ENCODE data around the gene ENG.
A peak's percentile ranks its signal among the peaks of the same experiment; 100 is the strongest.

ENG gene

DNA sequence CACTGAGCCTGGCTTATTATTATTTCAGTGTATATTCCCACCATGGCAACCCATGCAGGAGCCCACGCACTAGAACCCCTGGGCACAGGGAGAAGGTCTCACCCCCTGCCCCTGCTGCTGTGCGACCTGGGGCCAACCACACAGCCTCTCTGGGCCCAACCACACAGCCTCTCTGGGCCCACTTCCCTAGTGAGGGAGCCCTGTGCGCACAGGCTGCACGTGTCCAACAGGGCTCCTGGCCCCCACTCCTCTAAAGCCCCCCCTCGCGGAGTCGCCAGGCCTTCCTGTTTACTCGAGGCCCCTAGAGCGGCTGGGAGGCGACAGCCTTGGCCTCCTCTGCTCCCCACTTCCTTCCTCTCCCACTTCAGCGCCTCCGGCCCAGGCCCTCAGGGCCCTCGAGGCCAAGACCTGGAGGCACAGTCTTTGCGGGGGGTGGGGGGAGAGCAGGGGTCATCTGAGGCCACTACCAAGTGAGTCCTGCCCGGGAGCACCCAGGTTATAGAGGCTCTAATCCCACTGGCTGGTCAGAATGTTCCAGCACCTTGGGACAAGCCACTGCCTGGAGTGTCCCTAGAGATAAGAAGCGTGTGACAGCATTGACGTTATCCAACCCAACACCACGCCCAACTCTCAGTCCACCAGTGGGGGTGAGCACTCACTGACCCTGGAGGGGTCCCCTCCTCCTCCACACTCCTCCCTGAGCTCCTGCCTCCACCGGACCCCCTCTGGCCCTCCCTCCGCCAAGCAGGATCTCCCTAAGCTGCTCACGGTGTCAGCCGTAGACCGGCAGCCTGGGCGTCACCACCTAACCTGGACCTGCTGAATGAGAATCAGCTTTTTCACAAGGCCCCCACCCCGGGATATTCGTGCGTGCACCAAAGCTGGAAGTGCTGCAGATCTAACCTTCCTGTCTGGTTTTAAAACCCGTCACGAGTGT lies 7.9 kb upstream of the ENG start:
- Histone ChIP-seq H3K27ac (ENCODE audit: low read depth, low read length, severe bottlenecking) (peak overlapping the region; percentile 33), H3K9me3 (ENCODE audit: control insufficient read depth, low read length) (no peaks in the 10 kb centered on the region), H3K36me3 (ENCODE audit: control insufficient read depth, insufficient read depth, low read length) (peaks cover 2% of the 10 kb centered on the region), H3K4me3 (ENCODE audit: extremely low read depth, insufficient read depth, low read length, poor library complexity, severe bottlenecking) (no peak overlapping the region), H3K4me1 (ENCODE audit: control insufficient read depth, insufficient read depth, low read length, poor library complexity, severe bottlenecking) (peaks cover 17% of the 10 kb centered on the region)
- WGBS, 2 experiments (ENCODE audit: insufficient coverage in 2 of 2): 78 to 82% methylated on average over 17 to 24 of the region's 29 CpGs

DNA sequence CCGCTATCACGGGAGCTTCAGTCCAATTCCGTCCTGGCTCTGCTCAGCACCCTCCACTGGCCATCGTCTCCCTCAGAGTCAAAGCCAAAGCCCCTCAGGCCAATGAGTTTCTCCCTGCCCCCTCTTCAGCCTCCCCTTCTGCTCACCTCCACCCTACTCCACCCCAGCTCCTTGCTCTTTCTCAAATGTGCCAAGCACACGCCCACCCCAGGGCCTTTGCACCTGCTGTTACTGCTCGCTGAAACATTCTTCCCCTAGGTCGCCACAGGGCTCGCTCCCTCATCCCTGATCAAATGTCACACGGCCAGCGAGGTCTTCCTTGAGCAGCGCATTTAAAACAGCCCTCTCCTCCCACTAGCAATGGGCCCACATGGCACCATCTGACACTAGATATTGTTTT lies 6.3 kb upstream of the ENG start:
- Histone ChIP-seq H3K9me3 (ENCODE audit: control insufficient read depth, low read length) (no peaks in the 10 kb centered on the region), H3K4me1 (ENCODE audit: control insufficient read depth, insufficient read depth, low read length, poor library complexity, severe bottlenecking) (peaks cover 17% of the 10 kb centered on the region), H3K27ac (ENCODE audit: low read depth, low read length, severe bottlenecking) (no peak overlapping the region), H3K4me3 (ENCODE audit: extremely low read depth, insufficient read depth, low read length, poor library complexity, severe bottlenecking) (no peak overlapping the region), H3K36me3 (ENCODE audit: control insufficient read depth, insufficient read depth, low read length) (no peaks in the 10 kb centered on the region)
- 98 to 99% methylated on average over 10 of the region's 11 CpGs for WGBS, 2 experiments (ENCODE audit: insufficient coverage in 2 of 2)

DNA sequence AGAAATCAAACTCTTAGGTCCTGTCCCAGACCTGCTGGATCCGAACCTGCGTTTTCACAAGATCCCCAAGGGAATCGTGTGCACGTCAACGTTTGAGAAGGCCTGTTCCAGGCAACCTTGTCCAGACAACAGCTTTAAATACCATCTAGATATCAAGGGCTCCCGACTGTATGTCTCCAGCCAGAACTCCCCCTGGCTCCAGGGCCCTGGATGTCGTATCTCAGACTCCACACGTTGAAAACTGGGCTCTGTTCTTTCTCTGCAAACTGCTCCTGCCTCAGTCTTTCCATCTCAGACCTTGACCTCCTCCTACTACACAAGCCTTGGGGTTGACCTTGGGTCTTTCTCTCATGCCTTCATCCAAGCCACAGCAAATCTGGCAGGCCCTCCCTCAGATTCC lies 5.8 kb upstream of the ENG start:
- 82 to 87% methylated on average over 8 of the region's 8 CpGs for WGBS, 2 experiments (ENCODE audit: insufficient coverage in 2 of 2)
- peaks cover 20% of the 10 kb centered on the region for H3K4me1 ChIP-seq (ENCODE audit: control insufficient read depth, insufficient read depth, low read length, poor library complexity, severe bottlenecking)
- no peak overlapping the region for H3K27ac ChIP-seq (ENCODE audit: low read depth, low read length, severe bottlenecking)
- H3K9me3 ChIP-seq (ENCODE audit: control insufficient read depth, low read length): no peaks in the 10 kb centered on the region
- H3K36me3 ChIP-seq (ENCODE audit: control insufficient read depth, insufficient read depth, low read length): no peaks in the 10 kb centered on the region
- no peak overlapping the region for H3K4me3 ChIP-seq (ENCODE audit: extremely low read depth, insufficient read depth, low read length, poor library complexity, severe bottlenecking)

DNA sequence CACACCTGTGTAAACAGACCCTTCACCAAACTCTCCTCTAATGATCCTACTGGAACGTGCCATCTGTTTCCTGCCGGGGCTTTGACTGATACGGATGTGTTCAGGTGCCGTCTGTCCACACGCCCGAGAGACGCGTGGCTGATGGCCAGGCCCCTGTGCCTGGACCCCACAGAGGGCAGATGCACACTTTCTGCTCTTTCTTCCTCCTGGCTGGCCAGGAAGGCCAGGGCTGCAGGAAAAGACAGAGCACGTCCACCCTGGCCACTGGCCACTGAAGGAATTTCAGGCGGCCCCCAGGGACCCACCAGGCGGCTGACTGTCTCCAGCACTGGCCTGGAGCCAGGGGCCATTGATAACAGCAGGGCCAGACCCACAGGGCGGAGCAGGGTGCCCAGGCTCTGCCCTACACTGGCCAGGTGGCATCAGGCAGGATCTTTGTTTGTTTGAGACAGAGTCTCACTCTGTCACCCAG lies 3.6 kb upstream of the ENG start:
- Histone ChIP-seq H3K9me3 (ENCODE audit: control insufficient read depth, low read length) (no peaks in the 10 kb centered on the region), H3K36me3 (ENCODE audit: control insufficient read depth, insufficient read depth, low read length) (no peaks in the 10 kb centered on the region), H3K27ac (ENCODE audit: low read depth, low read length, severe bottlenecking) (no peak overlapping the region), H3K4me1 (ENCODE audit: control insufficient read depth, insufficient read depth, low read length, poor library complexity, severe bottlenecking) (peaks cover 30% of the 10 kb centered on the region), H3K4me3 (ENCODE audit: extremely low read depth, insufficient read depth, low read length, poor library complexity, severe bottlenecking) (no peak overlapping the region)
- WGBS, 2 experiments (ENCODE audit: insufficient coverage in 2 of 2): 91 to 96% methylated on average over 12 of the region's 12 CpGs

DNA sequence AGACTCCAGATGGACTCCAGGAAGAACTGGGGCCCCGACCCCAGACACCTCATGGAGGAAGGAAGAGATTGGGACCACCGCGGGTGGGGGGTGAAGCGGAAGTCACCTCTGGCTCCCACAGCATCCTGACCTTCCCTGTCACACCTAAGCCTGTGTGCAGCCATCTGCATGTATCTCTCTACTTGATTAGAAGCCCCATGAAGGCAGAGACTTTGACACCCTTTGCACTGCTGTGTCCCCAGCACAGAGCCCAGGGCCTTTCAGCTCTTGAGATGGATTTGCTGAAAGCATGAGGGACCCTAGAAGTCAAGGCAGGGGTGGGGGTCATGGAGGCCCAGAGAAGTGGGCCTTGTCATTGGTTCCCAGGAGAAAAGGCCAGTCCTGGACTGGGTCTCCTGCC lies 2.8 kb upstream of the ENG start:
- no peaks in the 10 kb centered on the region for H3K36me3 ChIP-seq (ENCODE audit: control insufficient read depth, insufficient read depth, low read length)
- 81 to 92% methylated on average over 3 to 4 of the region's 4 CpGs for WGBS, 2 experiments (ENCODE audit: insufficient coverage in 2 of 2)
- no peak overlapping the region for H3K27ac ChIP-seq (ENCODE audit: low read depth, low read length, severe bottlenecking)
- H3K4me1 ChIP-seq (ENCODE audit: control insufficient read depth, insufficient read depth, low read length, poor library complexity, severe bottlenecking): peaks cover 23% of the 10 kb centered on the region
- H3K4me3 ChIP-seq (ENCODE audit: extremely low read depth, insufficient read depth, low read length, poor library complexity, severe bottlenecking): no peak overlapping the region
- H3K9me3 ChIP-seq (ENCODE audit: control insufficient read depth, low read length): no peaks in the 10 kb centered on the region

DNA sequence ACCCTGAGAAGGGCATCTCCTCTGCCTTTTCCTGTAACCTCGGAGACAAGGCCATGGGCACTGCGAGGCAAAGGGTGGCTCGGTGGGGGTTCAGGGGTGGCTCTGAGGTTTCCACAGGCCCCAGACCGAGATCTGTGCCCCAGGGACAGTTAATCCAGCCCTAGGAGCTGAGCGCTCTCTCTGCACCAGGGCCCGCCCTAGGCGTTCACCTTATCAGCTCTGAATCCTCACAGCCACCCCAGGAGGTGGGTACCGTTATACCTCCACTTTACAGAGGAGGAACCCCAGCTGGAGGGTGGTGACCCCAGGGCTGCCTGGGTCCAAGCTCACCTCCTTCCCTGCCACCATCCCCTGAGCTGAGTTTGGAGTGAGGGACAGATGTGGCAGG lies 2.3 kb upstream of the ENG start:
- 91 to 96% methylated on average over 6 to 8 of the region's 8 CpGs for WGBS, 2 experiments (ENCODE audit: insufficient coverage in 2 of 2)
- Histone ChIP-seq H3K9me3 (ENCODE audit: control insufficient read depth, low read length) (no peaks in the 10 kb centered on the region), H3K4me3 (ENCODE audit: extremely low read depth, insufficient read depth, low read length, poor library complexity, severe bottlenecking) (no peak overlapping the region), H3K36me3 (ENCODE audit: control insufficient read depth, insufficient read depth, low read length) (no peaks in the 10 kb centered on the region), H3K27ac (ENCODE audit: low read depth, low read length, severe bottlenecking) (no peak overlapping the region), H3K4me1 (ENCODE audit: control insufficient read depth, insufficient read depth, low read length, poor library complexity, severe bottlenecking) (peaks cover 18% of the 10 kb centered on the region)

DNA sequence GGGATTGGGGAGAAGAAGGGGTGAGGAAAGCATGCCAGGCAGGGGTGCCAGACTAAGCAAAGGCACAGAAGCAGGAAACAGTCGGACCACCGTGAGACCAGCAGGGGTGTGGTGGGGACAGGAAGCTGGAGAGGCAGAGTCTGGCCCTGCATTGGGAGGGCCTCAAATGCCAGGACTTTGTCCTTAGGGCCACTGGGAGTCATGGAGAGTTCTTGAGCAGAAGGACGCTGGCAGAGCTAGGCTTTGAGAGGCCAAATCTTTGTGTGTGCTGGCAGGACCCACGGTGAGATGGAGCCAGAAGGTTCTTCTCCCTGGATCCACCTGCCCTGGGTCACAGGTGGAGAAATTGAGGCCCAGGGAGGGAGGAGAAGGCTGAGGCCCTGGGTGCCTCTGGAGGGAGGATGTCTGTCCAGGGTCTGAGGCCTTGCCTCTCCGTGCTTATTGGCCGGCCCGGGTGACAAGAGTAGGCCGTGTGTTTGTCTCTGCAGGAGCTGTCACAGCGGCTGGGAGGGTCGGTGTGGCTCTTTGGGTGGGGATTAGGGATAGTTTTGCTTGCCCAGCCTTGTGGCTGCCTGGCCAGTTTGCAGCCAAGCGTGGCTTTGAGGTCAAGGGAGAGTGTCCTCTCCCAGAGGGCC lies 1.8 kb upstream of the ENG start:
- 73 to 86% methylated on average over 5 to 9 of the region's 11 CpGs for WGBS, 2 experiments (ENCODE audit: insufficient coverage in 2 of 2)
- no peaks in the 10 kb centered on the region for H3K9me3 ChIP-seq (ENCODE audit: control insufficient read depth, low read length)
- H3K4me1 ChIP-seq (ENCODE audit: control insufficient read depth, insufficient read depth, low read length, poor library complexity, severe bottlenecking): peaks cover 18% of the 10 kb centered on the region
- peaks cover under 1% of the 10 kb centered on the region for H3K36me3 ChIP-seq (ENCODE audit: control insufficient read depth, insufficient read depth, low read length)
- H3K4me3 ChIP-seq (ENCODE audit: extremely low read depth, insufficient read depth, low read length, poor library complexity, severe bottlenecking): no peak overlapping the region
- no peak overlapping the region for H3K27ac ChIP-seq (ENCODE audit: low read depth, low read length, severe bottlenecking)

DNA sequence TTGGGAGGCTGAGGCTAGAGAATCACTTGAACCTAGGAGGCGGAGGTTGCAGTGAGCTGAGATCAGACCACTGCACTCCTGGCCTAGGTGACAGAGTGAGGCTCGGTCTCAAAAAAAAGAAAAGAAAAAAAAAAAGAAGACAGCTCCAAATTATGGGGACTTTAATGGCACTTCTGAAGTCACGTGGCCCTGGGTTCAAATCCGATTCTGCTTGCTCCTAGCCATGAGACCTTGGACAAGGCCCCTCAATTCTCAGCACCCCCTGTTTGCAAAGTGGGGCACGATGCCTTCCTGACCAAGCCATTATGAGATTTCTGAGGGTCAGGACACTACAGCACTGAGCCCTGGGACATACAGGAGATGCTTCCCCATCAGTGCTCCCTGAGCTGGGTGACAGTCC lies 1.1 kb upstream of the ENG start:
- Histone ChIP-seq H3K4me1 (ENCODE audit: control insufficient read depth, insufficient read depth, low read length, poor library complexity, severe bottlenecking) (peaks cover 18% of the 10 kb centered on the region), H3K4me3 (ENCODE audit: extremely low read depth, insufficient read depth, low read length, poor library complexity, severe bottlenecking) (no peak overlapping the region), H3K27ac (ENCODE audit: low read depth, low read length, severe bottlenecking) (no peak overlapping the region), H3K36me3 (ENCODE audit: control insufficient read depth, insufficient read depth, low read length) (peaks cover 8% of the 10 kb centered on the region), H3K9me3 (ENCODE audit: control insufficient read depth, low read length) (peaks cover 3% of the 10 kb centered on the region)
- WGBS, 2 experiments (ENCODE audit: insufficient coverage in 2 of 2): 98 to 100% methylated on average over 5 of the region's 5 CpGs

DNA sequence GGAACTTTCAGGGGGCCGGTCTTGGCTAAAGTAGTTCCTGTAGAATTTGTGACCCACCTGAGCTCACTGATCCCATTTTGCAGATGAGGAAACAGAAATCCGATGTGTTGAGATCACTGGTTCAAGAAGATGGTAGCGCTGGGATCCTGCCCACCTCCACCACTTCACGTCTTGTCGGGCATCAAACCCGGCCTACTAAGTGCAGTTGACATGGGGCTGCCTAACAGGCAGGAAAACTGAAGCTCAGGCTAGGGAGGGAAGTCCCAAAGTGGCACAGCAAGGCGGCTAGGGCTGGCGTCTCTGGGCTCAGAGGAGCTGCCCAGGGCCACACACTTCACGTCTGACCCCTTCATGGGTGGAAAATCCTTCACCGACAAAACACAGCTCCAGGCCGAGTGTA lies 502 bp upstream of the ENG start:
- Histone ChIP-seq H3K4me1 (ENCODE audit: control insufficient read depth, insufficient read depth, low read length, poor library complexity, severe bottlenecking) (peaks cover 18% of the 10 kb centered on the region), H3K27ac (ENCODE audit: low read depth, low read length, severe bottlenecking) (no peak overlapping the region), H3K36me3 (ENCODE audit: control insufficient read depth, insufficient read depth, low read length) (peaks cover 12% of the 10 kb centered on the region), H3K9me3 (ENCODE audit: control insufficient read depth, low read length) (peaks cover 9% of the 10 kb centered on the region), H3K4me3 (ENCODE audit: extremely low read depth, insufficient read depth, low read length, poor library complexity, severe bottlenecking) (no peak overlapping the region)
- WGBS, 2 experiments (ENCODE audit: insufficient coverage in 2 of 2): 91 to 97% methylated on average over 11 of the region's 11 CpGs

DNA sequence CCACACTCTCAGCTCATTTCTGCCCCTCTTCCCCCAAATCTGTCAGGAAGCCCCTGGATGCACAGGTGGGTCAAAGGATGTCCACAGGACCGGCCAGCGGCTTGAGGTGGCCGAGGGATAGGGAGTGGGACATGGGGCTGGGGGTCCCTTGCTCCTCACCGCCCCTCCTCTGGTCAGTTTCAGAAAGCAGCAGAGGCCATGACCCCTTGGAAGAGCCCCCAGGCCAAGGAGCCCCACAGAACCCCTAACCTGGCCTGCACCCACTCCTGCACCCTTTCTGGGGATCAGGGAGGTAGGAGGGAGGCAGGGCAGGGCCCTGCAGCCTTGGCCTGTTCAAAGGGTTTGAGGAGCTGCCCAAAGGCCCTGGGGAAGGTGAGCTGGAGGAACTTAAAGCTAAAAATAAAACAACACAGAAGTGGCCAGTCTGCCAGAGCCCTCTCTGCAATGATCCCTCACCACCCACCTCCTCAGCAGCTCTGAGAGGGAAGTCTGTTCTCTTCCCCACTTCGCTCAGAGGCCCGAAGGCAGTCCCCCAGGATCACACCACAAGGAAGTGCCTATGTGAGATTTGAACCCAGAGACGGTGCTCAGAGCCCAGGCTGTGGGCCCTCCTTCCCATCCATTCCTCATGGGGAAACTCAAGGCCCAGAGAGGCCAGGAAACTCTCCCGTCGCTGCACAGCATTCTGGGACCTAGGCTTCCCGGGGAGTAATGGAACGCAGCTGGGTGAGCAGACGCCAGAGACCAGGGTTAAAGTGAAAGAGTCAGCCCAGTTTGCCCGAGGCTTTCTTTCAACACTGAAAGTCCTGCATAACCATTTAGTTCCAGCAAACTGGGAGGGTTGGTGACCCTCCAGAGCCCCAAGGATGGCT lies 910 bp downstream of the ENG start:
- H3K27ac ChIP-seq (ENCODE audit: low read depth, low read length, severe bottlenecking): peak overlapping the region; percentile 41
- peaks cover 23% of the 10 kb centered on the region for H3K36me3 ChIP-seq (ENCODE audit: control insufficient read depth, insufficient read depth, low read length)
- WGBS, 2 experiments (ENCODE audit: insufficient coverage in 2 of 2): 82 to 93% methylated on average over 9 to 11 of the region's 13 CpGs
- H3K4me3 ChIP-seq (ENCODE audit: extremely low read depth, insufficient read depth, low read length, poor library complexity, severe bottlenecking): peak overlapping the region; percentile 33
- H3K4me1 ChIP-seq (ENCODE audit: control insufficient read depth, insufficient read depth, low read length, poor library complexity, severe bottlenecking): peaks cover 18% of the 10 kb centered on the region
- H3K9me3 ChIP-seq (ENCODE audit: control insufficient read depth, low read length): peaks cover 21% of the 10 kb centered on the region

Data from mesodermal cell (in vitro differentiated cells).